Cardiac muscle cell (in vitro differentiated cells and primary cell): ENCODE measurements around the gene SAMD4A. TPM values are rescaled to one million over a fixed set of nuclear protein-coding genes. Genes with fewer than 3 reads are reported as not detected.
A peak's percentile ranks its signal among the peaks of the same experiment; 100 is the strongest.

Experiments used
- DNase-seq, 2 donors: peaks; one replicate each; pipeline versions ENCODE4 v3.0.0 to v3.0.0-alpha.2; 2010 to 2017; ENCODE audit warnings: low read depth in 1 of 2, low spot score in 1 of 2
- H3K27ac ChIP-seq: fragments of 200-600 bp; sonication (generic); 2 replicates; pipeline ENCODE4 v1.5.1; 2016
- H3K27me3 ChIP-seq: fragments of 200-600 bp; sonication (generic); 2 replicates; pipeline ENCODE4 v1.6.0; 2016; ENCODE audit warnings: control low read depth
- H3K36me3 ChIP-seq: fragments of 200-600 bp; sonication (generic); 2 replicates; pipeline ENCODE4 v1.5.1; 2016; ENCODE audit warnings: control low read depth
- H3K4me1 ChIP-seq: fragments of 200-600 bp; sonication (generic); 2 replicates; pipeline ENCODE4 v1.8.1; 2017; ENCODE audit warnings: low read depth, mild to moderate bottlenecking, mixed run types
- H3K4me3 ChIP-seq: fragments of 200-600 bp; sonication (generic); 2 replicates; pipeline ENCODE4 v1.5.1; 2016; ENCODE audit warnings: mild to moderate bottlenecking
- H3K9me3 ChIP-seq: fragments of 200-600 bp; sonication (generic); 2 replicates; pipeline ENCODE4 v1.5.1; 2017; ENCODE audit warnings: low read depth, mild to moderate bottlenecking, control low read depth
- CTCF ChIP-seq: IDR thresholded peaks from 2 replicates; pipeline ENCODE4 v1.5.1; 2012; ENCODE audit warnings: low read depth, mild to moderate bottlenecking, low read length
- polyA plus RNA-seq: library from polyadenylated mRNA; unstranded; fragments of >200 nt; fragmentation: Nextera tagmentation; extraction: Ambion mirVana; gene quantifications from 2 replicates; pipeline ENCODE4 v1.2.1, GENCODE V29; 2016
- total RNA-seq: library from RNA; depleted of rRNA; stranded (reverse); fragments of >200 nt; gene quantifications from 2 replicates; pipeline ENCODE4 v1.2.3, GENCODE V29; 2016

SAMD4A gene
- total and polyA plus RNA-seq, 2 experiments from 2014 or later = 14.4 to 60.4 TPM

GRCh38 chr14:54715811-54716210 is 148.9 kb downstream of the SAMD4A start:
- Histone ChIP-seq H3K36me3 (no peaks in the 10 kb centered on the region), H3K9me3 (no peaks in the 10 kb centered on the region), H3K27me3 (no peaks in the 10 kb centered on the region), H3K4me3 (no peak overlapping the region), H3K4me1 (peaks cover 65% of the 10 kb centered on the region), H3K27ac (no peak overlapping the region)
- no peak for DNase-seq
- TF ChIP-seq CTCF = no peak

- DNase-seq = no peak
- H3K4me3 ChIP-seq = no peak overlapping the region
Observed at GRCh38 chr14:54716862-54717261, 149.9 kb downstream of the SAMD4A start.

GRCh38 chr14:54718046-54718445 is 151.1 kb downstream of the SAMD4A start:
- Histone ChIP-seq H3K9me3 (no peaks in the 10 kb centered on the region), H3K27ac (peak overlapping the region; percentile 73), H3K4me1 (peaks cover 55% of the 10 kb centered on the region), H3K36me3 (no peaks in the 10 kb centered on the region), H3K27me3 (no peaks in the 10 kb centered on the region), H3K4me3 (no peak overlapping the region)
- no peak for DNase-seq
- TF ChIP-seq CTCF = no peak

More at GRCh38 chr14:54716862-54717261, 149.9 kb downstream of the SAMD4A start:
- no peaks in the 10 kb centered on the region for H3K9me3 ChIP-seq
- no peak overlapping the region for H3K27ac ChIP-seq
- TF ChIP-seq CTCF = no peak
- no peaks in the 10 kb centered on the region for H3K36me3 ChIP-seq
- H3K27me3 ChIP-seq = no peaks in the 10 kb centered on the region
- H3K4me1 ChIP-seq = peaks cover 67% of the 10 kb centered on the region

- no peaks in the 10 kb centered on the region for H3K9me3 ChIP-seq
Observed at GRCh38 chr14:54719406-54719805, 152.5 kb downstream of the SAMD4A start.

GRCh38 chr14:54722791-54723432 is 156.0 kb downstream of the SAMD4A start:
- TF ChIP-seq CTCF = peak; percentile 62
- Histone ChIP-seq H3K27ac (no peak overlapping the region), H3K36me3 (no peaks in the 10 kb centered on the region), H3K9me3 (no peaks in the 10 kb centered on the region), H3K4me1 (peaks cover 28% of the 10 kb centered on the region), H3K4me3 (no peak overlapping the region), H3K27me3 (no peaks in the 10 kb centered on the region)
- peak; percentile 55 to 70 for DNase-seq

More at GRCh38 chr14:54719406-54719805, 152.5 kb downstream of the SAMD4A start:
- Histone ChIP-seq H3K4me3 (no peak overlapping the region), H3K27ac (no peak overlapping the region), H3K36me3 (no peaks in the 10 kb centered on the region), H3K27me3 (no peaks in the 10 kb centered on the region), H3K4me1 (peaks cover 47% of the 10 kb centered on the region)
- TF ChIP-seq CTCF = no peak
- no peak for DNase-seq

GRCh38 chr14:54724123-54724522 is 157.2 kb downstream of the SAMD4A start:
- Histone ChIP-seq H3K4me1 (peaks cover 23% of the 10 kb centered on the region), H3K27me3 (no peaks in the 10 kb centered on the region), H3K36me3 (no peaks in the 10 kb centered on the region), H3K27ac (no peak overlapping the region), H3K9me3 (no peaks in the 10 kb centered on the region), H3K4me3 (no peak overlapping the region)
- DNase-seq = no peak
- no peak for TF ChIP-seq CTCF
